Measurements from ENCODE around the gene PPIL1. TPM values are rescaled to one million over a fixed set of nuclear protein-coding genes. Genes with fewer than 3 reads are reported as not detected.

The PPIL1 gene
- total and polyA plus RNA-seq, 2 of the 13 experiments (the other 11 are each of a cell fraction or from before 2014, with no cell fraction given) = 74.2 to 144 TPM

DNA sequence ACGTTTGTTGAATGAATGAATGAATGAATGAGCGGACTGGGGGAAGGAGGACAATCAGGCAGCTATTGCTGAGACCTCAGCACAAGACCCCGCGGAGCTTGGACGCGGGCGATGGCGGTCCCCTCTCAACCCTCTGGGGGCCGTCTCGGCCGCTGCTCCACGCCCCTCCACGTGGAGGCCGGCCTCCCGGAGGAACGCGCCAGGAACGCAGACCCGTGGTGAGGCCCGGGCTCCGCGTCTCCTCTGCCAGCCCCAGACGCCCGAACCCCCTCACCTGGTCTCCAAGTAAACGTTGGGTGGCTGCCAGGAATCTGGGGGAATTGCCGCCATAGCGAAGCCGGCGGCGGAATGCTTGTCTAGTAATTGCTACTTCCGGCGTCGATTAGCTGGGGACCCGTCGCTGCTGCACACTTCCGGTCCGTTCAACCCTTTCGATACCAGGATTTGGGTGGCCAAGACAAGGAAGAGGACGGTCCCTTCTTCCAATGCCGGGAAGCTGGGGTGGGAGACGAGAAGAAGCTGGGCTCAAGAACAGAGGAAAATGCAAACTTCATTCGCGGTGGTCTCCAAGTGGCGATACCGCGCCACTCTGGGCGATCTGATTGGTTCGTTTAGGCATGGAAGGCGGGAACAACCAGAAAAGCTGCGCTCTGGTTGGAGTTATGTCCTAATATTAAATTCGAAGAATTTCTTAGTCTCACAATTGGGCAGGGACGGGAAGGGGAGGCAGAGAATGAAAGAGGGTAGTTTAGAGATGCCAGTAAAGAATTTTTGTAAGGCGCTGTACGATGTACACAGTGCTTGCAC, at the start of gene PPIL1 (continued):
- TF ChIP-seq CHD4 (IDR thresholded peaks at IDR 0.05; ENCODE audit: borderline replicate concordance, low read length) (peak; percentile 61; the same call in 1 of the 2 replicates), ZNF589 (CRISPR knock-in tag; conservative IDR thresholded peaks at IDR 0.05) (peak; percentile 35; the same call in 1 of the 2 replicates), HNRNPL (IDR thresholded peaks at IDR 0.05; ENCODE audit: low read depth, low read length) (peak; percentile 58; the same call in 1 of the 2 replicates), PBX3 (CRISPR knock-in tag; IDR thresholded peaks at IDR 0.05; ENCODE audit: borderline replicate concordance) (no peak), MAF1 (CRISPR knock-in tag; IDR thresholded peaks at IDR 0.05; ENCODE audit: borderline replicate concordance) (peak; percentile 90; the same call in 1 of the 2 replicates), ZBTB1 (CRISPR knock-in tag; IDR thresholded peaks at IDR 0.05; ENCODE audit: borderline replicate concordance) (0 out of 2 replicates have a peak, but pooled peaks have one; percentile 9), EHMT2 (IDR thresholded peaks at IDR 0.05; ENCODE audit: borderline replicate concordance, low read depth, low read length) (peak; percentile 94; the same call in 1 of the 2 replicates), TCF7 (IDR thresholded peaks at IDR 0.05; ENCODE audit: low read depth) (no peak), FOXO4 (CRISPR knock-in tag; conservative IDR thresholded peaks at IDR 0.05) (no peak), NFYB (CRISPR knock-in tag; IDR thresholded peaks at IDR 0.05) (peak; percentile 94), NCOA2 (CRISPR knock-in tag; IDR thresholded peaks at IDR 0.05) (peak; percentile 13; the same call in 1 of the 2 replicates), SPEN (CRISPR knock-in tag; IDR thresholded peaks at IDR 0.05; ENCODE audit: low read depth) (peak; percentile 80; the same call in 1 of the 2 replicates), AKAP8 (CRISPR knock-in tag; IDR thresholded peaks at IDR 0.05) (peak; percentile 46; the same call in 1 of the 2 replicates), ZNF773 (CRISPR knock-in tag; IDR thresholded peaks at IDR 0.05; ENCODE audit: borderline replicate concordance) (no peak), GPN1 (CRISPR knock-in tag; IDR thresholded peaks at IDR 0.05; ENCODE audit: borderline replicate concordance) (no peak), ZFP62 (CRISPR knock-in tag; IDR thresholded peaks at IDR 0.05) (no peak), SRY (CRISPR knock-in tag; IDR thresholded peaks at IDR 0.05) (peak; percentile 54; the same call in 1 of the 2 replicates), HMG20A (CRISPR knock-in tag; IDR thresholded peaks at IDR 0.05; ENCODE audit: borderline replicate concordance) (no peak), BATF2 (CRISPR knock-in tag; IDR thresholded peaks at IDR 0.05) (no peak), ZNF180 (CRISPR knock-in tag; IDR thresholded peaks at IDR 0.05; ENCODE audit: borderline replicate concordance, low read depth) (peak; percentile 91; the same call in 1 of the 2 replicates), STAT5B (CRISPR knock-in tag; IDR thresholded peaks at IDR 0.05) (0 out of 2 replicates have a peak, but pooled peaks have one; percentile 61)
- TF ChIP-seq, protein P1, sequence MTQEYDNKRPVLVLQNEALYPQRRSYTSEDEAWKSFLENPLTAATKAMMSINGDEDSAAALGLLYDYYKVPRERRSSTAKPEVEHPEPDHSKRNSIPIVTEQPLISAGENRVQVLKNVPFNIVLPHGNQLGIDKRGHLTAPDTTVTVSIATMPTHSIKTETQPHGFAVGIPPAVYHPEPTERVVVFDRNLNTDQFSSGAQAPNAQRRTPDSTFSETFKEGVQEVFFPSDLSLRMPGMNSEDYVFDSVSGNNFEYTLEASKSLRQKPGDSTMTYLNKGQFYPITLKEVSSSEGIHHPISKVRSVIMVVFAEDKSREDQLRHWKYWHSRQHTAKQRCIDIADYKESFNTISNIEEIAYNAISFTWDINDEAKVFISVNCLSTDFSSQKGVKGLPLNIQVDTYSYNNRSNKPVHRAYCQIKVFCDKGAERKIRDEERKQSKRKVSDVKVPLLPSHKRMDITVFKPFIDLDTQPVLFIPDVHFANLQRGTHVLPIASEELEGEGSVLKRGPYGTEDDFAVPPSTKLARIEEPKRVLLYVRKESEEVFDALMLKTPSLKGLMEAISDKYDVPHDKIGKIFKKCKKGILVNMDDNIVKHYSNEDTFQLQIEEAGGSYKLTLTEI (CRISPR knock-in tag; conservative IDR thresholded peaks at IDR 0.05) = no peak
- TF ChIP-seq, protein P2, sequence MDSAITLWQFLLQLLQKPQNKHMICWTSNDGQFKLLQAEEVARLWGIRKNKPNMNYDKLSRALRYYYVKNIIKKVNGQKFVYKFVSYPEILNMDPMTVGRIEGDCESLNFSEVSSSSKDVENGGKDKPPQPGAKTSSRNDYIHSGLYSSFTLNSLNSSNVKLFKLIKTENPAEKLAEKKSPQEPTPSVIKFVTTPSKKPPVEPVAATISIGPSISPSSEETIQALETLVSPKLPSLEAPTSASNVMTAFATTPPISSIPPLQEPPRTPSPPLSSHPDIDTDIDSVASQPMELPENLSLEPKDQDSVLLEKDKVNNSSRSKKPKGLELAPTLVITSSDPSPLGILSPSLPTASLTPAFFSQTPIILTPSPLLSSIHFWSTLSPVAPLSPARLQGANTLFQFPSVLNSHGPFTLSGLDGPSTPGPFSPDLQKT (CRISPR knock-in tag; IDR thresholded peaks at IDR 0.05; ENCODE audit: borderline replicate concordance) = no peak

Data from HepG2 (cell line).